GM23248 (cell line): ENCODE measurements around the gene HEXIM1.

Source experiments
- EZH2 ChIP-seq: fragments of 200-600 bp; sonication (generic); IDR thresholded peaks from 2 replicates; pipeline ENCODE4 v1.6.1; 2018; ENCODE audit warnings: antibody characterized with exemption, mild to moderate bottlenecking; ENCODE audit not compliant: insufficient read depth, poor library complexity, severe bottlenecking
- EZH2phosphoT487 ChIP-seq: fragments of 200-600 bp; sonication (generic); IDR thresholded peaks from 2 replicates; pipeline ENCODE4 v1.6.1; 2018; ENCODE audit warnings: antibody characterized with exemption, moderate library complexity, mild to moderate bottlenecking, low read depth; ENCODE audit not compliant: insufficient read depth

GRCh38 chr17:45155029-45155428 is 6.8 kb downstream of the HEXIM1 start:
- no peak for TF ChIP-seq EZH2phosphoT487
- TF ChIP-seq EZH2 = no peak
